GM12875 (cell line): ENCODE measurements around the gene NCSTN.
"Not testable (repeated sequence)": the region's sequence is repeated elsewhere in the genome, so short reads cannot be mapped to it uniquely, and the experiment has no call there.

Source experiments
- H3K4me3 ChIP-seq: one replicate; pipeline ENCODE4 v1.5.1; 2011; ENCODE audit warnings: low read depth, low read length, control low read depth
- CTCF ChIP-seq: IDR thresholded peaks from 2 replicates; pipeline ENCODE4 v1.5.1; 2011; ENCODE audit warnings: low read depth, mild to moderate bottlenecking, control low read depth, inconsistent platforms, low read length, moderate library complexity, borderline replicate concordance; ENCODE audit not compliant: insufficient read depth

The NCSTN gene

DNA sequence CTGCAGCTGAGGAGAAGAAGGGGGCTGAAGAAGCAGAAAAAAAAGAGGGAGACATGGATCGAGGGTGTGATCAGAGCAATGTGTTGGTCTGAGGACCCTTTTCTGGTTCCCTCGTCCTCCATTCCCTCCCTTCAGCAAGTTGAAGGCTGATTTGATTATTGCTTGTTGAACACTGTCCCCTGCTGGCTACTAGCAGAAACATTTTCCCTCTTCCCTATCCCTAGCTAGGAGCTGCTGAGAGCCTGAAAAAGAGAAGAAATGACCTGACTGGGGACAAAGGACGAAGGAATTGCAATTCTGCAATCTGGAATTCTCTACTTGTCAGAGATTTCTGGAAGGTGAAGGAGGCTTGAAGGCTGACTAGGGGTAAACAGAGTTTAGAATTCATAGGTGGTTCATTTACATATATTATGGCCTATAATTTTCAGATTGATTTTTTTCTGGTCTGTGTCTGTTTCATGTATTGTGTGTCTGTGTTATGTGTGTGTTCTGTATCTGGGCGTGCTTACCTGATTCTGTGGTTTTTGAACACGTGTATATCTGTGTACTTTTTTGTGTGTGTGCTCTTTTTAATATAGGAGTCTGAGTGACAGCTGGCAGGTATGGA lies 33.4 kb downstream of the NCSTN start:
- peak; percentile 92 for TF ChIP-seq CTCF
- no peak overlapping the region for H3K4me3 ChIP-seq

GRCh38 chr1:160377585-160378206 lies 34.5 kb downstream of the NCSTN start:
- H3K4me3 ChIP-seq, result no peak overlapping the region
- TF ChIP-seq CTCF, result no peak

GRCh38 chr1:160384812-160385211 lies 41.6 kb downstream of the NCSTN start:
- not testable (repeated sequence) for H3K4me3 ChIP-seq

DNA sequence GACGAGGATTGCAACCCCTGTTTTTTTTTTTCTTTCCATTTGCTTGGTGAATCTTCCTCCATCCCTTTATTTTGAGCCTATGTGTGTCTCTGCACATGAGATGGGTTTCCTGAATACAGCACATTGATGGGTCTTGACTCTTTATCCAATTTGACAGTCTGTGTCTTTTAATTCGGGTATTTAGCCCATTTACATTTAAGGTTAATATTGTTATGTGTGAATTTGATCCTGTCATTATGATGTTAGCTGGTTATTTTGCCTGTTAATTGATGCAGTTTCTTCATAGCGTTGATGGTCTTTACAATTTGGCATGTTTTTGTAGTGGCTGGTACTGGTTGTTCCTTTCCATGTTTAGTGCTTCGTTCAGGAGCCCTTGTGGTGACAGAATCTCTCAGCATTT lies 45.2 kb downstream of the NCSTN start:
- not testable (repeated sequence) for H3K4me3 ChIP-seq

DNA sequence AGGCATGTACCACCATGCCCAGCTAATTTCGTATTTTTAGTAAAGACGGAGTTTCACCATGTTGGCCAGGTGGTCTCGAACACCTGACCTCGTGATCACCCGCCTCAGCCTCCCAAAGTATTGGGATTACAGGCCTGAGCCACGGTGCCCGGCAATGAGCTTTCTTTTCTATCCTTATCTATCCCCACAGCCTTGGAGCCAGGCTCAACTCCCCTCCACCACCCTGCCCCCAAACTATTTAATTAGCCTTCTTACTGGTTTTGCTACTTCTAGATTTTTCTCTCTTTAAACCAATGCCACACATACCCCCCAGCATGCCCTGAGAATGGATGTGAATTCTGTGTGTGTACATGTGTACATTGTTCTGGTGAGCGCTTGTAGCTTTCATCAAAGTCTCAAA lies 51.5 kb downstream of the NCSTN start:
- TF ChIP-seq CTCF, result no peak
- no peak overlapping the region for H3K4me3 ChIP-seq

GRCh38 chr1:160397651-160398050 lies 54.5 kb downstream of the NCSTN start:
- H3K4me3 ChIP-seq, result no peak overlapping the region
- no peak for TF ChIP-seq CTCF

DNA sequence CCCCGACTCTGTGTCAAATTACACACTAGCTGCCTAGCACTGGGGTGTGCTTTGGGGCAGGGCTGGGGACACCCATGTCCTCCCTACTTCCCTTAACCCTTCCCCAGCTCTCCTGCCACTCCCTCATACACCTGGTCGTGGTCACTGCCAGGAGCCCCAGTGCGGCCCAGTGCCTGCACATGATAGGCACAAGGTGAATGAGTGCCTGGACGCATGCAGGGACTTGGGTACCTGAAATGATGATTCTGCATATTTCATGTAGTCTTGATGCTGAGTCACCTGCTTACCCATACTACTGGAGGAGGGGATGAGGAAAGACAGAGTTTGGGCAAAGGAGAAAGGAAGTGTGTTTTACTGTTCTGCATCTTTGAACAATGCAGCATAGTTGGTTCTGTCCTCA lies 55.6 kb downstream of the NCSTN start:
- no peak for TF ChIP-seq CTCF
- H3K4me3 ChIP-seq, result no peak overlapping the region

GRCh38 chr1:160399544-160400222 lies 56.5 kb downstream of the NCSTN start:
- TF ChIP-seq CTCF, result no peak
- H3K4me3 ChIP-seq, result no peak overlapping the region
